SU-DHL-6 (cell line): ENCODE results near the gene RELL2.

Experiments
- CTCF ChIP-seq: fragments of 200-600 bp; sonication (generic); IDR thresholded peaks from one replicate; pipeline ENCODE4 v1.5.1; 2017; ENCODE audit warnings: antibody characterized with exemption, mild to moderate bottlenecking, low read length, moderate library complexity; ENCODE audit not compliant: insufficient read depth, poor library complexity, severe bottlenecking
- EZH2phosphoT487 ChIP-seq: fragments of 200-600 bp; sonication (generic), shearing (Covaris generic); conservative IDR thresholded peaks from 2 replicates; pipeline ENCODE4 v1.6.1; 2018; ENCODE audit warnings: mild to moderate bottlenecking, antibody characterized with exemption, low read length, moderate library complexity, mixed read lengths

GRCh38 chr5:141611289-141611688, 25.5 kb upstream of the RELL2 start:
- no peak for TF ChIP-seq CTCF
- TF ChIP-seq EZH2phosphoT487 = no peak
